Stimulated activated effector memory CD8-positive, alpha-beta T cell treated with anti-CD3 and anti-CD28 coated beads, Interleukin-12 subunit alpha, Interleukin-12 subunit beta, amount 100 ng/mL, for 72 hours (primary cell): Measurements from ENCODE around the gene SLF2.

Experiments used
- ATAC-seq: fragments of 150-1000 bp; cut with Tn5 transposase; 2 replicates; pipeline ENCODE4 v1.10.0; 2021
- DNase-seq, 2 donors: peaks; one replicate each; pipeline ENCODE4 v3.0.0; 2021 to 2022; ENCODE audit warnings: low spot score in 2 of 2
- H3K27ac Mint-ChIP-seq: one replicate; pipeline ENCODE4 v1.8.0; 2022; ENCODE audit warnings: mild to moderate bottlenecking, mixed read lengths
- H3K36me3 Mint-ChIP-seq: one replicate; pipeline ENCODE4 v1.8.0; 2022; ENCODE audit warnings: mild to moderate bottlenecking, mixed read lengths
- H3K4me1 Mint-ChIP-seq: one replicate; pipeline ENCODE4 v1.8.0; 2022; ENCODE audit warnings: mixed read lengths
- H3K4me3 Mint-ChIP-seq: one replicate; pipeline ENCODE4 v1.8.0; 2022; ENCODE audit warnings: mild to moderate bottlenecking, mixed read lengths
- H3K9me3 Mint-ChIP-seq: one replicate; pipeline ENCODE4 v1.8.0; 2022; ENCODE audit warnings: mixed read lengths

Gene SLF2, protein sequence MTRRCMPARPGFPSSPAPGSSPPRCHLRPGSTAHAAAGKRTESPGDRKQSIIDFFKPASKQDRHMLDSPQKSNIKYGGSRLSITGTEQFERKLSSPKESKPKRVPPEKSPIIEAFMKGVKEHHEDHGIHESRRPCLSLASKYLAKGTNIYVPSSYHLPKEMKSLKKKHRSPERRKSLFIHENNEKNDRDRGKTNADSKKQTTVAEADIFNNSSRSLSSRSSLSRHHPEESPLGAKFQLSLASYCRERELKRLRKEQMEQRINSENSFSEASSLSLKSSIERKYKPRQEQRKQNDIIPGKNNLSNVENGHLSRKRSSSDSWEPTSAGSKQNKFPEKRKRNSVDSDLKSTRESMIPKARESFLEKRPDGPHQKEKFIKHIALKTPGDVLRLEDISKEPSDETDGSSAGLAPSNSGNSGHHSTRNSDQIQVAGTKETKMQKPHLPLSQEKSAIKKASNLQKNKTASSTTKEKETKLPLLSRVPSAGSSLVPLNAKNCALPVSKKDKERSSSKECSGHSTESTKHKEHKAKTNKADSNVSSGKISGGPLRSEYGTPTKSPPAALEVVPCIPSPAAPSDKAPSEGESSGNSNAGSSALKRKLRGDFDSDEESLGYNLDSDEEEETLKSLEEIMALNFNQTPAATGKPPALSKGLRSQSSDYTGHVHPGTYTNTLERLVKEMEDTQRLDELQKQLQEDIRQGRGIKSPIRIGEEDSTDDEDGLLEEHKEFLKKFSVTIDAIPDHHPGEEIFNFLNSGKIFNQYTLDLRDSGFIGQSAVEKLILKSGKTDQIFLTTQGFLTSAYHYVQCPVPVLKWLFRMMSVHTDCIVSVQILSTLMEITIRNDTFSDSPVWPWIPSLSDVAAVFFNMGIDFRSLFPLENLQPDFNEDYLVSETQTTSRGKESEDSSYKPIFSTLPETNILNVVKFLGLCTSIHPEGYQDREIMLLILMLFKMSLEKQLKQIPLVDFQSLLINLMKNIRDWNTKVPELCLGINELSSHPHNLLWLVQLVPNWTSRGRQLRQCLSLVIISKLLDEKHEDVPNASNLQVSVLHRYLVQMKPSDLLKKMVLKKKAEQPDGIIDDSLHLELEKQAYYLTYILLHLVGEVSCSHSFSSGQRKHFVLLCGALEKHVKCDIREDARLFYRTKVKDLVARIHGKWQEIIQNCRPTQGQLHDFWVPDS

DNA sequence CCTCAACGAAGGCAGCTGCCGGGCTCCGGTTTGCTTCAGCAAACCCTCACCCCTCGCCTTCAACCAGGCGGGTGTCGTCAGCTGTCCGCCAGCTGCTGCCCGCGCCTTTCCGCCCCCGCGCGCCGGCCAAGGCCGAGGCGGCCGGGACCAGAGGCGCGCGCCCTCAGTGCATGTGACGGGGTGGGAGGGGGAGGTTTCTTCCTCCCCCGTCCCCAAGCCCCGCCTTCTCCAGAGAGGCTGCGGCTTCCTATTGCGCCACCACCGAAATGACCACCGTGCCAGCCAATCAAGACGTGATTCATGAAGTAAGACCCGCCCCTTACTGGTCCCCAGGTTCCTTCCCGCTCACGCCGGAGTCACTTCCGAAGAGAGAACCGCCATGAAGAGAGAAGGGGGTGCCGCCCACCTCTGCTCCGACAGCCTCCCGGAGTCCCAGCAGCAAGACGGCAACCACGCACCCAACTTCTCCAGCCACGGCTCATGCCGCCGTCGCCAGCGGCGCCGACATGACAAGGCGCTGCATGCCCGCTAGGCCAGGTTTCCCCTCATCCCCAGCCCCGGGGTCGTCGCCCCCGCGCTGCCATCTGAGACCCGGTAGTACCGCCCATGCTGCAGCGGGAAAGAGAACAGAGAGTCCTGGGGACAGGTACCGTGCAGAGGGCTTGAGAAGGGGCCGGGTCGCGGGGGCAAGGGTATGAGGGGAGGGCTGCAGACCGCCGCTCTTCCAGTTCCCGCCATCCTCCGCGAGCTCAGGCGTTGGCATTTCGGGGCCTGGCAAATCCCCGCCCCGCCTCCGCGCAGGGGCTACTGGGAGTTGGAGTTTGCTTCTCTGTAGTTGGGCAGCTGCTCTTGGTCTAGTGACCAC lies at the start of gene SLF2:
Gene SLF2, plus strand, starts transcription at position 359 of the 865 bp plus-strand sequence. Its CDS starts 148 bp downstream, at position 507.
- ATAC-seq (peak; percentile 95), DNase-seq (peak; percentile 78 to 96)
- no peaks in the 10 kb centered on the region for H3K9me3 Mint-ChIP-seq
- peaks cover 27% of the 10 kb centered on the region for H3K4me1 Mint-ChIP-seq
- H3K36me3 Mint-ChIP-seq = peaks cover 46% of the 10 kb centered on the region
- peak within 1 kb of the TSS; percentile 96 for H3K27ac Mint-ChIP-seq
- peak within 1 kb of the TSS; percentile 99 for H3K4me3 Mint-ChIP-seq

DNA sequence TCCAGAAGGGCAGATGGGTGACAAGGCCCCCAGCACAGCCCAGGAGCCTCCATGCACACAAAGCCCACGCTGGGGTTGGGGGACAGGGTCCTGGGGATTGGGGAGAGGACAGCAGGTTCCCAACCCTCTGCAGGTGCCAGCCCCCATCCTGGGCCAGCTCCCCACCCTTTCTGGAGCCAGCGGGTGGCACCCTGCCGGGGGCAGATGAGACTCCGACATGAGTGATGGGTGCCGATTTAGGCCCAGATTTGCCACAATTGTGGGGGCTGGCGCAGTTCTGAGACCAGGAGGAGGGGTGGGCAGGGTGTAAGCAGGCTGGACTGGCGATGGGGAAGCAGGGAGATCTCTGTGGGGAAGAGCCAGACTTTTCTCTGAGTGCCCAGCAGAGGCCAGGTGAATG lies 49.3 kb upstream of the SLF2 start:
- DNase-seq = no peak
- Mint-ChIP-seq H3K27ac (no peak overlapping the region), H3K9me3 (no peaks in the 10 kb centered on the region), H3K4me3 (no peak overlapping the region), H3K4me1 (peaks cover 11% of the 10 kb centered on the region), H3K36me3 (no peaks in the 10 kb centered on the region)
- no peak for ATAC-seq

DNA sequence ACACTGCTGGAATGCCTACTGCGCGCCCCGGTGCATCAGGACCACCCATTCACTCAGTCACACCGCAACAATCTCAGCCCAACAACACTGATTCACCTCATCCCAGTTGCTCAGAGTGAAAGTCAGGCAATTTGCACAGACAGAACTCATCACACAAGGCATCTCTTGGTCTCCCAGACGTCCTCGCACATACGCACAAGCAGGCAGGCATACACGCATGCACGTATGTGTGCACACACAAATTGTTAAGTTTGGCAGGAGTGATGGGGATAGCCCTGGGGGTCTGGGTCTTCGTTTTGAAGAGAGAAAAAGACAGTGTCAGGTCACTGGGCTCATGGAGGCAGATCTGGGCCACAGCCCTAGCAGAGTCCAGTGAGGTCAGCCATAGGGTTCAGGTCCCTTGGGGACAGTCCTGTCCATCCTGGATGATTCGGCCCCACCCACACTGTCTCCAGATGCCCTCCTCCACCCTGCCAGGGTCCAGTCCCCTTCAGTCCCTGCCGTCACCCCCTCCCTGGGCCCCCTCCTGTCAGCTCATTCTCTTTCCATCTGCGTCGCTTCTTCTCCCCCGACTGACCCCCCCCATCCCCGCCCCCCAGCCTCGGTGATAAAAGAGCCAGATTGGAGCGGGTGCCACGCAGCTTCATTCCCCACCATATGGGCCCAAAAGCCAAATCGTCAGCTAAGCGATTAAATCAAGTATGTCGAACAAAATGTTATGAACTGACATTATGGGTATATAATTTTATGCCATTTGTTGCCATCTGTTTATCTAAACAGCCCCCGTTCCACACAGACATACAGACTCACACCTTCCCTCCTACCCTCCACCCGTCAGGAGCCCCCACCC lies 48.5 kb upstream of the SLF2 start:
- Mint-ChIP-seq H3K27ac (no peak overlapping the region), H3K9me3 (no peaks in the 10 kb centered on the region), H3K36me3 (no peaks in the 10 kb centered on the region), H3K4me1 (peaks cover 11% of the 10 kb centered on the region), H3K4me3 (no peak overlapping the region)
- ATAC-seq = no peak
- no peak for DNase-seq

DNA sequence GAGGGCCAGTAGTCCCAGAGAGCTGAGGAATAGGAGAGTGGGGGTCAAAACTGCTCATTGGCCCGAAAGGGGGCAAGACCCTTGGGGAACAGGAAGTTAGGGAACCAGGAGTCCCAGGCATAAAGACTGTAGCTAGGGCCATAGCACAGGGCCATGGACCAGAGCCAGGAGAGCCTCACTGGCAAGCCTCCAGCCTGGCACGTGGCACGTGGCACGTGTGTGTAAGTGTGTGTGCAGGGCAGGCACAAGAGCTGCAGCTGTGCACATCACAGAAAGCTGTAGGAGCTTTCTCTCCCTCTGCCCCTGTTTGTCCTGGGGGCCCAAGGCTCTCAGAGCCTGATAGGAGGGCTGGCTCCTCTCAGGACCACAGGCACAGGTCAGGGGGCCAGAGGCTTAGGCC lies 47.8 kb upstream of the SLF2 start:
- Mint-ChIP-seq H3K27ac (no peak overlapping the region), H3K9me3 (no peaks in the 10 kb centered on the region), H3K4me3 (no peak overlapping the region), H3K4me1 (peaks cover 11% of the 10 kb centered on the region), H3K36me3 (no peaks in the 10 kb centered on the region)
- no peak for ATAC-seq
- no peak for DNase-seq

DNA sequence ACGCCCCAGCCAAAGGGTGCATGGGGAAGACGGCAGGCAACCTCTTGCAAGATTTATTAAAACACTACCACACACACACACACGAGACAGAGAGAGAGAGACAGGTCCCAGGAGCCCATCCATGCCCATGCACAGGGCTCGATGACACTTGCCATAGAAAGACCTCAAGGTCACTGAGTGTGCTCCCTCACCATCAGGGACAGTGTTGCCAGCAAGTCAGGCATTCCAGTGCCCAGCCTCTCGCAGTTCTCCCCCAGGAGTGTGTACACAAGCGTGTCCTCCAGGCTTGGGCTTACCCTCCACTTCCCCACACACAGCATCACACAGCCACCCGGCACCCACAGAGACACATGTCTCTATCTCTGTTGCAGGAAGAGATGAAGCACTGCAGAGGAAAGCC lies 46.8 kb upstream of the SLF2 start:
- Mint-ChIP-seq H3K4me1 (peaks cover 11% of the 10 kb centered on the region), H3K9me3 (no peaks in the 10 kb centered on the region), H3K36me3 (no peaks in the 10 kb centered on the region), H3K27ac (no peak overlapping the region), H3K4me3 (no peak overlapping the region)
- no peak for ATAC-seq
- DNase-seq = no peak

DNA sequence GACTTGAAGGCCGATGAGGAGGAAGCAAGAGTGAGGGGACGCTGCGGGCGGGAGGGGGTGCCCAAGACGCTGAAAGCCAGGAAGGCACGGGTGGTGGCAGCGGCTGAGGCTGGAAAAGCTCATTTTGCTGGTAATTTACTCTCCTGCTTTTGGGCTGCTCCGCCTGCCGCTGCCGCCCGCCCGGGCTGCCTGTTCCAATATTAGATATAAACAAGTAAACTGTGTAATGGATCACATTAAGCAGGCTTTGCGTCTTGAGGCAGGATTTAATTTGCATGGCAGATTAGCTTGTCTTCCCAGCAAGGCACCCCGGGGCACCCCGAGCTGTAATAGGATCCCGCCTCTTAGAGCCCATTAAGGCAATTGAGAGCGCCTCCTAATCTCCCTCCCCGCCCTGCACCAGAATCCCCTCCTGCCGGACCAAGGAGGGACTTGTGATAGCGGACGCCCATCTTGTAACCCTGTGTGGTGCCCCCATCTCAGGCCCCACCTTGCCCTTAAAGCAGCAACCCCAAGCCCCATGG lies 46.1 kb upstream of the SLF2 start:
- DNase-seq = no peak
- H3K36me3 Mint-ChIP-seq = no peaks in the 10 kb centered on the region
- H3K4me1 Mint-ChIP-seq = peaks cover 11% of the 10 kb centered on the region
- H3K27ac Mint-ChIP-seq = no peak overlapping the region
- no peak for ATAC-seq
- H3K9me3 Mint-ChIP-seq = no peaks in the 10 kb centered on the region
- no peak overlapping the region for H3K4me3 Mint-ChIP-seq

DNA sequence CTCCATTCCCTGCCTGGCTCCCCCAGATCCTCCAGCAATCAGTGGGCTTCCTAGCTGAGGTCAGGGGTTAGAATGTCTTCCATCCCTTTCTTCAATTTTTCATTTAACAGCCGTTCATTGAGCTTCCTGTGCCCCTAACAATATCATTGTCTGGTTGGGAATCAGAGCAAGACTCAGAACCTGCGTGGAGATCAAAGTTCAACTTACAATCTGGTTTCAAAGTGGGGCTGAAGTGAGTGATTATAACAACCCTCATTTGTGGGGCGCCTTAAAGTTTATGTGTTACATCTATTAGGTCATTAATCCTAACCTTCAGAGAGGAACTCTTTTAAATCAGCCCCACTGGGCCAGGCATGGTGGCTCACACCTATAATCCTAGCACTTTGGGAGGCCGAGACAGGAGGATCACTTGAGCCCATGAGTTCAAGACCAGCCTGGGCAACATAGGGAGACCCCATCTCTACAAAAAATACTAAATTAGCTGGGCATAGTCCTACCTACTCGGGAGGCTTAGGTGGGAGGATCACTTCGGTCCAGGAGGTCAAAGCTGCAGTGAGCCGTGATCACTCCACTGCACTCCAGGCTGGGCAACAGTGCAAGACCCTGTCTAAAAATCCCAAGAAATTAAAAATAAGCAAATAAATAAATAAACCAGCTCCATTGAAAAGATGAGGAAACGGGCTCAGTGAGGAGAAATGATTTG lies 45.4 kb upstream of the SLF2 start:
- no peaks in the 10 kb centered on the region for H3K36me3 Mint-ChIP-seq
- peaks cover 11% of the 10 kb centered on the region for H3K4me1 Mint-ChIP-seq
- no peak overlapping the region for H3K27ac Mint-ChIP-seq
- no peaks in the 10 kb centered on the region for H3K9me3 Mint-ChIP-seq
- no peak for DNase-seq
- no peak for ATAC-seq
- H3K4me3 Mint-ChIP-seq = no peak overlapping the region

DNA sequence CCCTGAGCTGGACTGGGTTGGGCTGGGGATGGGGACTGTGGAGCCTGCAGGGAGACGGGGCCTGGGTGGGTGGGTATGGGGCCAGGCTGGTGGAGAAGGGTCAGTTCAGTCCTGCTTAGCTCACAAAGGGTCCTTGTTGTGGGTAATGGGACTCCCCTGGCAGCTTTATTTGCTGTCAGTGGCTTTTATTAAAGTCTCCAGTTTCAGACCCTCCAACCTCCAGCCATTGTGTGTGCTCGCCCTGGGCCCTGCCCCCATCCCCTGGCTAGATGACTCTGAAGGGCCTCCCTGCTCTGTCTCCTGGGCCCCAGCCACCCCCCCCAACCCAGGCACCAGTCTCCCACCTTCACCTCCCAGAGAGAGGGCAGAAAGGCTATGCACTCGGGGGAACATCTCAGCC lies 44.4 kb upstream of the SLF2 start:
- H3K36me3 Mint-ChIP-seq = no peaks in the 10 kb centered on the region
- no peak overlapping the region for H3K4me3 Mint-ChIP-seq
- no peaks in the 10 kb centered on the region for H3K9me3 Mint-ChIP-seq
- H3K27ac Mint-ChIP-seq = no peak overlapping the region
- DNase-seq (no peak), ATAC-seq (no peak)
- peaks cover 11% of the 10 kb centered on the region for H3K4me1 Mint-ChIP-seq

DNA sequence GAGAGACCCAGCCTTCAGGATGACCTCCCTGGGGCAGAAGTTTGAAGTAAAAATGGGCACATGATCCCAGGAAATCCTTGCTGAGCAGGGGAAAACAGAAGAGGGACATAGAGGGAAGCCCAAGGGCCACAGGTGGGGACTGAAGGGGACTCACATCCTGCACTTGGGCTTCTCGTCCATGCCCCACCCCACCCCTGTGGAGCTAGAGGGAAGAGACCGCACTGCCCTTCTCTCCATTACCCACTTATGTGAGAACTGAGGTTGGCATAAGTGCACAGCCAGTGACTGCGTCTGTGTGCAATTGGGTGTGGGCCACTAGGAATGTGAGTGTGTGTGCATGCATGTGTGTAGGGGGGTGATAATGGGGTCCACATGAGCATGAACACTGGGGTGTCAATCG lies 43.4 kb upstream of the SLF2 start:
- Mint-ChIP-seq H3K4me1 (peaks cover 11% of the 10 kb centered on the region), H3K4me3 (no peak overlapping the region), H3K9me3 (no peaks in the 10 kb centered on the region), H3K36me3 (no peaks in the 10 kb centered on the region), H3K27ac (no peak overlapping the region)
- no peak for DNase-seq
- ATAC-seq = no peak

DNA sequence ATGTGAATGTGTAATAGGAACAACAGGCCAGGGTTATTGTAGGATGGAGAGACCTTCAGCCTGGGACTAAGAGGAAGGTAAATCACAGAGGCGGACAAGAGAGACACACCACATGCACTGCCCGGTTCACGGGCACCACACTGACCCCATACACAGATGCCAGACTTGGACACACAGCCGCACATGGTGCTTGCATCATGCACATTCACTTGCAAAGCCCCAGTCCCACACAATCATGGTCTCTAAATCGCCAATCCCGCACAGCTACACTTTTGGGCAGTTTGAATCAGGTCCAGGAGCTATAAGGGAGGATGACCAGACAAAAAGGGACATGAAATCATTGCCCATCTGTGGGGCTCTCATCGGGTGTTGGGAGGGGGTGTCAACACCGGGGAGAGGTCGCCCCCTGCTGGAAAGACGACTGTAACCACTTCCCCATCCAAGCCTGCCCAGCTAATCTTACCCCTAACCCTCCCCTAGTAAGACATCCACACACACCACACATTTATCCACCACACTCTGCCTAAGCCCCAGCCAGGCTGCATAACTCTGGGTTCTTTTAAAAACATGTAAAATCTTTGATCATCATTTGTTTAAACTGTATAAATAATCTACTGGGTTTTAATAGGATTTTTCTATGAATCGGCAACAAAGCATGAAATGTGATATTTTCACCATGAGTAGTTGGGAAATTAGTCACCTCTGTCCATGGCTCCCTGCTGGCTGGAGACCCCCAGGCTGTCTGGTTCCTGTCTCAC lies 40.5 kb upstream of the SLF2 start:
- H3K9me3 Mint-ChIP-seq = no peaks in the 10 kb centered on the region
- ATAC-seq = peak; percentile 80
- H3K4me1 Mint-ChIP-seq = peaks cover under 1% of the 10 kb centered on the region

DNA sequence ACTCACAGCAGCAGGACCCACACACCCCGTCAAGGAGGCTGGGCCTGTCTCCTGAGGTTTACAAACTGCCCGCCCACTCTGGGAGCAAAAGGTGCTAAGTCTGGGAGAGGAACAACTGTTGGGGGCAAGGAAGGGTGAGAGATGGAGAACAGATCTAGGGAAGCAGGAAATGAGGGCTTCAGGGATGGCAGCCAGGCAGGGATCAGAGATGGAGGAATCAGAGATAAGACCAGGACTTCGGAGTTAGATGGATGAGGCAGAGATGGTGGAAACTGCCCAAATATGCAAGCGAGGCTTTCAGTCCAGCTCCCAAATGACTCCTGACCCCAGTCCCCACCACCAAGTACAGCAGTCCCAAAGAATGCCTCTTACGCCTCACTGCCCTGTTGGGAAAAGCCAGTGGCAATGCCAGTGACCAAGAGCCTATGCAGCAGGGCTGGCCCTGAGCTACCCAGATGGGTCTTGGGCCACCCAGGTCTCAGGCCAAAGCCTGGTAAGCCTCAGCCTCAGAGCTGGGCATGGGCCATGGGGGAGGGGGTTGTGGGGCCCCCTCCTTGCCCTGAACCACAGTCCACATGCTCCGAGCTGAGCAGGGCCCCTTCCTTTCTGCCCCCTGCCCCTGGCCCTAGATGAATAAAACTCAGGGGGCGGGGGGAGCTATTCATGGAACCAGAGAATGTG lies 39.5 kb upstream of the SLF2 start:
- Mint-ChIP-seq H3K4me3 (no peak overlapping the region), H3K36me3 (no peaks in the 10 kb centered on the region), H3K4me1 (no peaks in the 10 kb centered on the region), H3K27ac (no peak overlapping the region), H3K9me3 (no peaks in the 10 kb centered on the region)
- DNase-seq (no peak), ATAC-seq (no peak)

More for the DNA sequence above, 40.5 kb upstream of the SLF2 start:
- DNase-seq = peak; percentile 59 to 87
- H3K27ac Mint-ChIP-seq = no peak overlapping the region
- H3K36me3 Mint-ChIP-seq = no peaks in the 10 kb centered on the region
- H3K4me3 Mint-ChIP-seq = no peak overlapping the region

DNA sequence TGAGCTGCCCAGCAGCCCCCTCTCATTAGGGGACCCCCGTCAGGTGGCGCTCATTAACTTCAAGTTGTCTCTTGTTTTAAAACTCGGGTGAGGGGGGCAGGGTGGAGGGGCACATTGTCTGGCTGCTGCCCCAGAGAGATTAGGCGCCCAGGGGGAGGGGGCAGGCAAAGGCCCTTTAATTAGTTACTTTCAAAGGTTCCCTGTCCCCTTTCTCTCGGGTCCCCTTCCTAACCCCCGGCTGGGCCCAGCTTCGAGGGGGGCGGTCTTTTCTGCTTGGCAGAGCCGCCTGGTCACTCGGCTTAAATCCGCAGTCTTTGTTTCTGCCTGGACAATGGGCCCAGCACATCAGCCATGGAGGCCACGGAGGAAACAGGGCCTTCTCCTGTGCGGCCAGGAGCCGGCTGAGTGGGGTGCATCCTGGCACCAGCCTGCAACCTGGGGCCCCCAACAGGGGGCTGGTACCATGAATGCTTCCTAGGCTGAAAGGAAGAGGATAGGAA lies 38.9 kb upstream of the SLF2 start:
- no peak overlapping the region for H3K27ac Mint-ChIP-seq

More for the DNA sequence above, 38.9 kb upstream of the SLF2 start:
- no peaks in the 10 kb centered on the region for H3K4me1 Mint-ChIP-seq
- DNase-seq (no peak), ATAC-seq (no peak)
- H3K9me3 Mint-ChIP-seq = no peaks in the 10 kb centered on the region
- H3K36me3 Mint-ChIP-seq = no peaks in the 10 kb centered on the region
- no peak overlapping the region for H3K4me3 Mint-ChIP-seq
